ENCODE measurements around the gene MUC12. TPM values are rescaled to one million over a fixed set of nuclear protein-coding genes. Genes with fewer than 3 reads are reported as not detected.
A peak's percentile ranks its signal among the peaks of the same experiment; 100 is the strongest.
"Not testable (repeated sequence)": the region's sequence is repeated elsewhere in the genome, so short reads cannot be mapped to it uniquely, and the experiment has no call there.

MUC12 gene
- total RNA-seq, 1 donor from 2014 or later = 0.72 TPM

DNA sequence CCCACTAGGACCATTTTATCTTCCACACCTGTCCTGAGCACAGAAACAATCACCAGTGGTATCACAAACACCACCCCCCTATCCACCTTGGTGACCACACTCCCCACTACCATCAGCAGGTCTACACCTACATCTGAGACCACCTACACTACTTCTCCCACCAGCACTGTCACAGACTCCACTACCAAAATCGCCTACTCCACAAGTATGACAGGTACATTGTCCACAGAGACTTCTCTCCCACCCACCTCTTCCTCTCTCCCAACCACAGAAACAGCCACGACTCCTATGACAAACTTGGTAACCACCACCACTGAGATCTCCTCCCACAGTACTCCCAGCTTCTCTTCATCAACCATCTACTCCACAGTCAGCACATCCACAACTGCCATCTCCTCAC lies 16.7 kb upstream of the MUC12 start:
- no peak for DNase-seq (ENCODE audit: low spot score)

DNA sequence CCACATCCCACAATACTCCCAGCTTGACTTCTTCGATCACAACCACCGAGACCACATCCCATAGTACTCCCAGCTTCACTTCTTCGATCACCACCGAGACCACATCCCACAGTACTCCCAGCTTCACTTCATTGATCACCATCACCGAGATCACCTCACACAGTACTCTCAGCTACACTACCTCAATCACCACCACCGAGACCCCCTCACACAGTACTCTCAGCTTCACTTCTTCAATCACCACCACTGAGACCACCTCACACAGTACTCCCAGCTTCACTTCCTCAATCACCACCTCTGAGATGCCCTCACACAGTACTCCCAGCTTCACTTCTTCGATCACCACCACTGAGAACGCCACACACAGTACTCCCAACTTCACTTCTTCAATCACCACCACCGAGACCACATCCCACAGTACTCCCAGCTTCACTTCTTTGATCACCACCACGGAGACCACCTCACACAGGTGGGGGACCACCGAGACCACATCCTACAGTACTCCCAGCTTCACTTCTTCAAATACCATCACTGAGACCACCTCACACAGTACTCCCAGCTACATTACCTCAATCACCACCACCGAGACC lies 11.4 kb upstream of the MUC12 start:
- DNase-seq (ENCODE audit: low spot score) = no peak

DNA sequence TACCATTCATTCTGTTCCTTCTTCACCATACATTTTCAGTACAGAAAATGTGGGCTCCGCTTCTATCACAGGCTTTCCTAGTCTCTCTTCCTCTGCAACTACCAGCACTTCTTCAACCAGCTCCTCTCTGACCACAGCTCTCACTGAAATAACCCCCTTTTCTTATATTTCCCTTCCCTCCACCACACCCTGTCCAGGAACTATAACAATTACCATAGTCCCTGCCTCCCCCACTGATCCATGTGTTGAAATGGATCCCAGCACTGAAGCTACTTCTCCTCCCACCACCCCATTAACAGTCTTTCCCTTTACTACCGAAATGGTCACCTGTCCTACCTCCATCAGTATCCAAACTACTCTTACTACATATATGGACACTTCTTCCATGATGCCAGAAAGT lies 9.5 kb upstream of the MUC12 start:
- DNase-seq (ENCODE audit: low spot score) = no peak

DNA sequence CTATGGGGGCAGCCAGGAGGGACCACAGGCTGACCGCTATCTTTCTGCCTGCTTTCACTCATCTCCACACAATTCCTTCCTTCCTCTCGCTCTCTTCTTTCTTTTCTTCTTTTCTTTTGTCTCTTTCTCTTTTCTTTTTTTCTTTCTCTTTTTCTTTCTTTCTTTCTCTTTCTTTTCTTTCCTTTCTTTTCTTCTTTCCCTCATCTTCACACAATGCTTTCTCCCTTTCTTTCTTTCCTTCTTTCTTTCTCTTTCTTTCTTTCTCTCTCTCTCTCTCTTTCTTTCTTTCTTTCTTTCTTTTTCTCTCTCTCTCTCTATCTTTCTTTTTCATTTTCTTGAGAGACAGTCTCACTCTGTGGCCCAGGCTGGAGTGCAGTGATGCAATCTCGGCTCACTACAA lies 6.8 kb upstream of the MUC12 start:
- DNase-seq (ENCODE audit: low spot score) = no peak

DNA sequence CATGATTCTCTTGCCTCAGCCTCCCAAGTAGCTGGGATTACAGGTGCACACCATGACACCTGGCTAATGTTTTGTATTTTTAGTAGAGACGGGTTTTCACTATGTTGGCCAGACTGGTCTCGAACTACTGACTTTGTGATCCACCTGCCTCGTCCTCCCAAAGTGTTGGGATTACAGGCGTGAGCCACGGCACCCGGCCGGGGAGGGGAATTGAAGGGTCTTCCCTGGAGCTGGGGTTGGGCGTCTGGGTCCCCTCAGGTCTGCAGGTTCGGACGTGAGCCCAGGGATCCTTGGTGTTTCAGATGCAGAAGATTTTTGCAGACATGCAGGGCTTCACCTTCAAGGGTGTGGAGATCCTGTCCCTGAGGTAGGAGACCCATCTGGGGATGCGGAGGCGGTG lies 6.0 kb upstream of the MUC12 start:
- no peak for DNase-seq (ENCODE audit: low spot score)

DNA sequence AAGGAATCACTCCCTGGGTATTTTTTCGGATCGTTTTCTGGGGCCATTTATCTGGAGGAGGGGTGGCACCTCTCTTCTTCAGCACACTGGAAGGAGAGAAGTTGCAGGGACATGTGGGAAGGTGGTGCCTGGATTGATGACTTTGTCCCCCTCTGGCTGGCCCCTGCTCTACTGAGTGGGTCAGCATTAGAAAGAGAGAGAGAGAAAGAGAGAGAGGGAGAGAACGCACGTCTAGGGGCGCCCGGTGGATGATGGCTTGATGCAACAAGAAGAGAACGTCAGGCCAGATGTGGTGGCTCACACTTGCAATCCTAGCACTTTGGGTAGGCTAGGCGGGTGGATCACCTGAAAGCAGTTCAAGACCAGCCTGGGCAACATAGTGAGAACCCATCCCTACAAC lies 5.5 kb upstream of the MUC12 start:
- no peak for DNase-seq (ENCODE audit: low spot score)

DNA sequence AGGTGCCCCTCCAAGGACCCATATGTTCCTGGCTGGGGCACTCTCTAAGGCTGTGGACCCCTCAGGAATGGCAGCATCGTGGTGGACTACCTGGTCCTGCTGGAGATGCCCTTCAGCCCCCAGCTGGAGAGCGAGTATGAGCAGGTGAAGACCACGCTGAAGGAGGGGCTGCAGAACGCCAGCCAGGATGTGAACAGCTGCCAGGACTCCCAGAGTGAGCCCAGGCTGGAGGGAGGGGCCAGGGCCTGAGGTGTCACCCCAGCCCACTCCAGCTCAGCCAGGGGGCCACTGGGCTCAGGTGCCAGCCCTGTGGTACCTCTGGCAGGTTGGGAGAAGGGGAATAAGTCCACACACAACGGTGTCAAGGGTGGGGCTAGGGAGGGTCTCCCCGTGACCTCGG lies 4.7 kb upstream of the MUC12 start:
- no peak for DNase-seq (ENCODE audit: low spot score)

DNA sequence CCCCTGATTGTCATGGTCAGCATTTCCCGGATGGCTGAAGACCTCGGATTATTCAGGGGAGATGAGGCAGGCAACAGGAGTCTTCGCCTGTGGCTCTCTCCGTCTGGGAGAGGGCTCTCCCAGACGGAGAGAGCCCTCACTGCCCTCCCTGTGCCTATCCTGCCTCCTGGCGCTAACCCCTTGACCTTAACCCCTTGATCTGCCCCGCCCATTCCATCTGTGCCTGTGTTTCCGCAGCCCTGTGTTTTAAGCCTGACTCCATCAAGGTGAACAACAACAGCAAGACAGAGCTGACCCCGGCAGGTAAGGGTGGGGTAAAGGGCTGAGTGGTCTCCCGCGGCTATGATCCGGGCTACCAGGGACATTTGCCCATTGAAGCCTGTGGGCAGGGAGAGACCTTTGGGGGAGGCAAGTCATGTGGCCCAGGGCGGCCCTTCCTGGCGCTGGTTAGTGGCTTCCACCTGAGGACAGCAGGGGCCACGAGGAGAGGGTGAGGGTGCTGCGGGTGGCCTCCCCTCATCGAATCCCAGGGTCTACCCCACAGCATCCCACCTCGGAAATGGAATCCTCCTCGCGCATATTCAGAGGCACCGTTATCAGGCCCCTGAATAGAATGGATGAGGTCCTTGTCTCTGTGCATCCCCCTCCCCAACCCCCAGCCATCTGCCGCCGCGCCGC lies 4.2 kb upstream of the MUC12 start:
- DNase-seq (ENCODE audit: low spot score) = no peak

DNA sequence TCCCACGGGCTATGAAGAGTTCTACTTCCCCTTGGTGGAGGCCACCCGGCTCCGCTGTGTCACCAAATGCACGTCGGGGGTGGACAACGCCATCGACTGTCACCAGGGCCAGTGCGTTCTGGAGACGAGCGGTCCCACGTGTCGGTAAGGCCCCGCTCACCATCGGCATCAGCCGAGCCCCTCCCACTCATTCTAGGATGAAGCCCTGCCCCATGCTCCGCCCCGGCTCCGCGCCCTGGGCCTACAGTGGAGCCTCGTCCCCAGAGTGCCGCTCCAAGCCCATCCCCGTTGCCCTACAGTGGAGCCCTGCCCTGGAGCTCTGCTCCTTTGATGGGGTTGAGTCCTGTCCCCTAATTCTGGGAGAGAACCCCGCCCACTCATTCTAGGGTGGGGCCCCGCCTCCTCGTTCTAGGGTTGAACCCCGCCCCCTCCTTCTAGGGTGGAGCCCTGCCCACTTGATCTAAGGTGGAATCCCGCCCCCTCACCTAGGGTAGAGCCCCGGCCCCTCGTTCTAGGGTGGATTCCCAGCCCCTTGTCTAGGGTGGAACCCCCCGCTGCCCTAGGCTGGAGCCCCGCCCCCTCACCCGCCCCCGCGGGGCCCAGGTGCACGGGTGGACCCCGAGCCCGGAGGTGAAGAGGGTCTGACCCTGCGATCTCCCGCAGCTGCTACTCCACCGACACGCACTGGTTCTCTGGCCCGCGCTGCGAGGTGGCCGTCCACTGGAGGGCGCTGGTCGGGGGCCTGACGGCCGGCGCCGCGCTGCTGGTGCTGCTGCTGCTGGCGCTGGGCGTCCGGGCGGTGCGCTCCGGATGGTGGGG lies 3.4 kb upstream of the MUC12 start:
- peak; percentile 81 for DNase-seq (ENCODE audit: low spot score)

DNA sequence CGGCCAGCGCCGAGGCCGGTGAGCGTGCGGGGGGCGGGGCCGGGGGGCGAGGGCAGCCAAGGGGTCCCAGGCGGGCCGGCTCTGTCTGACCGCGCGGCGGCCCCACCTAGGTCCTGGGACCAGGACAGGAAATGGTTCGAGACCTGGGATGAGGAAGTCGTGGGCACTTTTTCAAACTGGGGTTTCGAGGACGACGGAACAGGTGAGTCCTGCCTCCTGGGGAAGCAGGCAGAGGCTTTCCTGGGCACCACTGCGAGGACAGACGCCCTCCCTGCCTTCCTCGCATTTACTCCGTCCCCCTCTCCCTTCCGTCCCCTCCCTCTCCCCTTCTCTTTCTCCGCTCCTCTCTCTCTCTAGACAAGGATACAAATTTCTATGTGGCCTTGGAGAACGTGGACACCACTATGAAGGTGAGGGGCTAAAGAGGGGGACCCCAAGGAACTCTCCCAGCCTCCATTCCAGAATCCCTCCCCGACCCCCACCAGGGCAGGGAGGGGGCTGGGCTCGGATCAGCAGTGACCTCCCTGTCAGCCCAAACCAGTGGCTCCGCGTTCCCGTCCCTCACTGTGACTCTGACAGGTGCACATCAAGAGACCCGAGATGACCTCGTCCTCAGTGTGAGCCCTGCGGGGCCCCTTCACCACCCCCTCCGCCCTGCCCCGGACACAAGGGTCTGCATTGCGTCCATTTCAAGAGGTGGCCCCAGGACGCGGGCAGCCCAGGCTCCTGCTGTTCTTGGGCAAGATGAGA lies 2.6 kb upstream of the MUC12 start:
- DNase-seq (ENCODE audit: low spot score) = no peak

DNA sequence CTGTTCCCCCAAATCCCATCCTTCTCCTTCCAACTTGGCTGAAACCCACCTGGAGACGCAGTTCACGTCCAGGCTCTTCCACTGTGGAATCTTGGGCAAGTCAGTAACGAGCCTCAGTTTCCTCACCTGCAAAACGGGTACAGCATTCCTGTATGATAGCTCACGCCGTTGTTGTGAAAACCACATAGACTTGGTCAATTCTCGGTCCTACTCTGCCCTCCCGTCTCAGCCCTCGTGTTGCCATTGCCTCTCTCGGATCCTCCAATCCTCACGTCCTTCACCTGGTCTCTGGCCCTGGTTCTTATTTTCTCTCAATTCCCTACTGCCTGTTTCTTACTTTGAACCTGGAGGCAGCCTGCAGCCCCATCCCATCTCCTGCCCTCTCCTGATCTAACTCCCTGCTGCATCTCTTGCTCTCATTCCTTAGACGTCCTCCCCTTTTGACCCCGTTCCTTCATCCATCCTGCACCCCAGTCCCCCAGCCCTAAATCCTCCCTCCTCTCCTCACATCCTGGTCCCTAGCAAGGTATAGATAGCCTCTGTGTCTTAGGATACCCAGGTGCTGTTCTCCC lies 2.0 kb upstream of the MUC12 start:
- no peak for DNase-seq (ENCODE audit: low spot score)

DNA sequence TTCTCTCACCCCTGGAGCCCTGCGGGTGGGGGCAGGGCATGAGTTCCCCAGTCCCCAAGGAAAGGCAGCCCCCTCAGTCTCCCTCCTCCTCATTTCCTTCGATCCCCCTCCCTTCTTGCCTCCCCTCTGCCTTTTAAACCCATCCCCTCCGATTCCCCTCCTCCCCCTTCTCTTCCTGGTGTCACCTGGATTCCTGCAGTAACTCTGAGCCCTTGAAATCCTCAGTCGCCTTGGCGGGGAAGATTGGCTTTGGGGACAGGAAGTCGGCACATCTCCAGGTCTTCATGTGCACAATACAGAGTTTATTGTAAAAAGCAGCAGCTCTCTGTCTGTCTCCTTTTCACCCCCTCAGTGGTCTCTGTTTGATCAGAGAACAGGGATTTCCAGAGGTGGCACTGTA lies 1.3 kb upstream of the MUC12 start:
- no peak for DNase-seq (ENCODE audit: low spot score)

DNA sequence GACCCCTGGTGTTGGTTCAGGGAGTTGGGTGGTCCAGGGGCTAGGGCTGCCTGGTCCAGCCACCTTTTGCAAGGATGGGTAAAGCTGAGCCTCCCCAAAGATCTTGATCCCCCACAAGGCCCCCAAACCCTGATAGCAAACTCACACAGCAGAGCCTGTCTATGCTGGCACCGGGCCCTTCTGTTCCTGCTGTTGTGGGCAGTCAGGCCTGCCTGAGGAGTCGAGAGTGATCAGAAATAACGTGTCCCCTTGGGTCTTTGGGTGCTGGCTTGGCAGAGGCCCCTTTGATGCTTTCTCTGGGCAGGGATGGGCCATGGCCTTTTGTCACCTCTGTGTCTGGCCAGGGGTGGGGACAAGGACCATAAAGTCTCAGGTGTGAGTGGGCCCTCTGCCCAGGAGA lies 715 bp upstream of the MUC12 start:
- DNase-seq (ENCODE audit: low spot score) = no peak

DNA sequence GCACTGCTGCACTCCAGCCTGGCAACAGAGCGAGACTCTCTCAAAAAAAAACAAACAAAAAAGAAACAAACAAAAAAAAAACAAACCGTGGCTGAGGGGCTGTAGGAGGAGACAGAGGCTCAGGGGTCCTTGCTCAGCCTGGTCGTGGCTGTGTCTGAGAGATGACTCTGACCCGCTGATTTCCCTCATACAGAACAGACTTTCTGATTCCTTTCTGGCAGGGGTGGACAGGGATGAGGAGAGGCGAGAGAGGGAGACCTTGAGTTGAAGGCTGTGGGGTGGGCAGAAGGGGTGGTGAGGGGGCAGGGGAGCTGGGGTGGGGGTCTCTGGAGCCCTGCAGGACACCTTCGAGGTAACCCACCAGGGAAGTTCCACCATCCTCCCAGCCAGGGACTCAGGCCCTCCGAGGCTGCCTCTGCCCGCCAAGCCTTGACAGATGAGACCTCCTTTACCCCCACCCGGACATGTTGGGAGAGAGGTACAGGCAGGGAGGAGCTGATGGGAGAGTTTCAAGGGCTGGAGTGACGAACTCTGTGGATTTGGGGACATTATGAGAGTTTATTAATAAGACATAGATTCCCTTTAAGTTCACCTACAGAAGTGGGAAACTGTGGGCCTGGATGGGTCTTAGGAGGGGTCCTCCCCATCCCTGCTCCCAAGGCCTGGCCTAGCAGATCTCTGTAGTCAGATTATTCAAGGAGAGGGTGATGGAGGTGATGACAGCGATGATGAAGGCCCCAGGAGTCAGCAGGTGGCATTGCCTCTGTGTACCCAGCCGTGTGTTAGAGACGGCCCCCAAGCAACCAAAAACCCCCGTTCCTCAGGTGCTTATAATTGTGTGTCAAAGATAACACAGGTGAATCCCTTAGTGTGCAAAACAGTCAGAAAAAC lies 2.0 kb downstream of the MUC12 start:
- no peak for DNase-seq (ENCODE audit: low spot score)

DNA sequence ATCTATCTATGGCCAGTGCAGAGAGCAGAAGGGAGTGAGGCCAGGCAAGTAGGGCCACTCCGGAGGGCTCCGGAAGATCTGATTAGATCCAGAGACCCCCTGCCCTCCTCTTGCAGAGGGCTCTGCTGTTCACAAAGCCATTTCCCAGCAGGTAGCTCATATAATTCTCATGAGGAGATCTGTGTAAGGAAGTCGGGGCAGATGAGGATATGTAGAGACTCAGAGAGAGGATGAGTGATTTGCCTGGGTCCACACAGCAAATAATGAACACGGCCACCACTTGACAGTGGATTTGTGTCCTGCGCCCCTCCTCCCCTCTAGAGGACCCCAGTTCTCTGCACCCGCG lies 2.6 kb downstream of the MUC12 start:
- DNase-seq (ENCODE audit: low spot score) = no peak

DNA sequence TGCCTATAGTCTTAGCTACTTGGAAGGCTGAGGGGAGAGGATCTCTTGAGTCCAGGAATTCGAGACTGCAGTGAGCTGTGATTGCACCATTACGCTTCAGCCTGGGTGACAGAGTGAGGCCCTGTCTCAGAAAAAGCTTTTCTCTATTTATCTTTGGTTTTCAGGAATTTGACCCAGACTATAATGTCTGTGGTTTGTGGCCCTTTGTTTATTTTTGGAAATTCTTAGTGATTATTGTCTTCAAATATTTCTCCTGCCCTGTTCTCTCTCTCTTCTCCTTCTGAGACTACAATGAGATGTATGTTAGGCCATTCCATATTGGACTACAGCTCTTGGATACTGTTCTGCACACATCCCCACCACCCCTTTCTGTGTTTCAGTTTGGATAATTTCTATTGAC lies 4.7 kb downstream of the MUC12 start:
- no peak for DNase-seq (ENCODE audit: low spot score)

DNA sequence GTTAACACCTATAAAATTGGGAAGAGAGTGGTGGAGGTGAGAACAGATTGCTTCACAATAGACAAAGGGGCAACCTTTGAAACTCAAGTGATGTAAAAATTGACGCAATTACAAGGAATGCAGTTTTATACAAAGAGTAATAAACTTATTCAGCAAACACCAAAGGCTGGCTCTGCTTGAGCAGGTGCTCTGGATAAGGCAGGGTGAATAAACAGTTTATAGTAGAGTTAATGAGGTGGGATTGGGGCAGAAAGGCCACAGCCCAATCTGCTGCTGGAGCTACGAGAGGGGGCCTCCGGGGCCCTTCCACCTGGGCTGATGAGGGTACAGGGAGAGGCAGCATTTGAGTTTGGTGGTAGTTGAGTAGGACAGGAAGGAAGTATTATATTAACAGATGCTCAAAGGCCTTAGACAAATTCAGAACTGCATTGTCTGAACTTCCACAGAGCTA lies 6.0 kb downstream of the MUC12 start:
- DNase-seq (ENCODE audit: low spot score) = no peak

DNA sequence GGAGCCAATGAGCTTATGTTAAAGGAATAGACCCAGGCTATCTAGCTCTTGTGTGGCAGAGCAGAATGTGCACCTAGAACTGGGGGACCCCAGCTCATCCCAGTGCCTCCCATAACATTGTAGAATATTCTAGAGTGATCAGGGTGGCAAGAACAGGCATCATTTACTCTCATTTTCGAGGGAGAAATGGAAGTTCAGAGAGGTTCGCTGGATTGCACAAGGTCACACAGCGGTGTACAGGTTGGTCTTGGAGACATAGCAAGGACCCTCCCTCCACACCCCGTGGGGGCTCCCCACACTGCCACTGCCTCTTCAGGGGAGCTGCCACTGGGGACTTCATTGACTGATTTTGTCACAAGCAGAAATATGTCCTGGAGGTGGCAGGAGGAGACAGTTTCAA lies 8.9 kb downstream of the MUC12 start:
- DNase-seq (ENCODE audit: low spot score) = no peak

DNA sequence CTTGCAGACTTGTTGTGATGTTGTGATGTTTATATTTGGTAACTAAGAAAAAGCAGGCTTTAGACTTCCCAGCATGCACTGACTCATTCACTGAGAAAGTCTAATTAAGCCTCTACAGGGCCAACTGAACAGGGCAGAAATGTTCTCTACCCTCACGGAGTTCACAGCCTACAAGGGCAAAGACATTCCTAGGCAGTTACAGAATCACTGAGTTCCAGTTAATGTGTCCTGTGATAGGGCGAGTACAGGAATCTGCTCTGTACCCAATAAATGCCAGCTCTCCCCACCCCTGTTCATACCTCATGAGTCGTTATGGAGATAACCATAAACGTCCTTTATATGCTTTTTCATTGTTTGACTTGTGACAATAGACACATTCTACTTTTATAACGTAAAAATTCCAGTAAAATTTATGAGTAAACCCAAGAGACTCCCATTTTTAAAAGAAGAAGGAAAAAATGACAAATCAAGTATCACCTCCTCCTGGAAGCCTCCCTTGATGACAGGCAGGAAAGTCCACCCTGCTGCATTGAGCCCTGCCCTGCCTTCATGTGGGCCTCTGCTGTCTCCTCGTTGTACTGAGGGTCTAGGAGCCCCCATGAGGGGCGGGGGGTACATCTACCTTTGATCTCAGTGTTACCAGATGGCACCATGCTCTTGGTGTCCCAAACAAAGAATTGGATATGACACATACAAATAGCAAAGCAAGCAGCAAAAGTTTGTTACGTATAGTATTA lies 14.3 kb downstream of the MUC12 start:
- no peak for DNase-seq (ENCODE audit: low spot score)

DNA sequence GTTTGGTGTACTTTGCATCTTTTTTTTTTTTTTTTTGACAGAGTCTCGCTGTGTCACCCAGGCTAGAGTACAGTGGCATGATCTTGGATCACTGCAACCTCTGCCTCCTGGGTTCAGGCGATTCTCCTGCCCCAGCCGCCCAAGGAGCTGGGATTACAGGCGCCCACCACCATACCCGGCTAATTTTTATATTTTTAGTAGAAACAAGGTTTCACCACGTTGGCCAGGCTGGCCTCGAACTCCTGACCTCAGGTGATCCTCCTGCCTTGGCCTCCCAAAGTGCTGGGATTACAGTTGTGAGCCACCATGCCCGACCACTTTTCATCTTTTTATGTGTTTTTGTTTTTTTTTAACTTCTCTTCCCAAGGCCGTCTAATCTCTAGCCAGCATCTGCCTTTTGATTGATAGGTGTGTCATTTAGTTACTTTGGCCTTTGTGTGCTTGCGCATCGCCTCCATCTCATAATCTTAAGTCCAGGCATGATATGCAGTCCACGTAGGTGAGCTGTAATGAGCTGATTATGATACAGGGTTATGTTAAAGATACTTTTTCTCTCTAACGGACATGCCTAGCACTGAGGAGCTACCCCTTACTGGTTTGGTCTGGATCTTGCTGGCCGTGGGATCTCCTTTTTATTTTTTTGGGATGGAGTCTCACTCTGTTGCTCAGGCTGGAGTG lies 15.0 kb downstream of the MUC12 start:
- DNase-seq (ENCODE audit: low spot score) = not testable (repeated sequence)

Measured in mucosa of gallbladder (tissue), 1 donor.